GM10248 (cell line): ENCODE results near the gene EXOSC2.

Experiments used
- CTCF ChIA-PET: fragments of 300-600 bp; sonication (Branson Sonifier 250); formaldehyde crosslinking; extraction: SDS; loops from one replicate; lab custom pipeline; 2021; ENCODE audit warnings: antibody characterized with exemption; lab: Yijun Ruan, JAX
- POLR2A ChIA-PET: fragments of 350-650 bp; sonication (Branson Sonifier 250); formaldehyde crosslinking; extraction: SDS; loops from one replicate; lab custom pipeline; 2020; ENCODE audit warnings: antibody characterized with exemption; lab: Yijun Ruan, JAX
- DNase-seq: peaks from one replicate; pipeline ENCODE4 v3.0.0; 2012; ENCODE audit errors: extremely low spot score
- CTCF ChIP-seq: IDR thresholded peaks from 2 replicates; pipeline ENCODE4 v1.5.1; 2012; ENCODE audit warnings: mild to moderate bottlenecking, low read depth; ENCODE audit errors: extremely low read depth, missing control alignments, control extremely low read depth

EXOSC2 gene

DNA sequence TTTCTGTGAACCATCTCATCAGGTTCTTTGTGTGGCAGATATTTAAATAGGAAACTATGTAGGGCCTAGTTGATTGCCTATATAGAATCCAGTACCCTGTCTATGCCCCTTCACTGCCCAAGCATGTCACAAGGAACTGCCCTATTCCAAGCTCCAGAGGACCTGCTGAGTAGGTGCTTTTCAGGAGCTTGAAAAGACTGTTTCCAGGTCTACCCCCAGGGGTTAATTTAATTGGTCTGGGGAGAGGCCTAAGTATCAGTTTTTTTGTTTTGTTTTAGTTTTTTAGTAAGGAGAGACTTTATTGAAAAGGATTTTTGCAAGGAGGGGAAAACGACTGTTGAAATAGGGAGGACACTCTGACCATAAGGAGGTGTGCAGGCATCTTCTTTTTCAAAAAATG lies 43.3 kb downstream of the EXOSC2 start:
- POLR2A ChIA-PET: no interaction called here
- no peak for TF ChIP-seq CTCF
- no peak for DNase-seq
- CTCF ChIA-PET: interaction anchor here (0.7 to 0.8 kb wide), 2 partner anchors 36 to 38 kb away, joined by 3 read pairs; no protein-coding TSS in a partner anchor

DNA sequence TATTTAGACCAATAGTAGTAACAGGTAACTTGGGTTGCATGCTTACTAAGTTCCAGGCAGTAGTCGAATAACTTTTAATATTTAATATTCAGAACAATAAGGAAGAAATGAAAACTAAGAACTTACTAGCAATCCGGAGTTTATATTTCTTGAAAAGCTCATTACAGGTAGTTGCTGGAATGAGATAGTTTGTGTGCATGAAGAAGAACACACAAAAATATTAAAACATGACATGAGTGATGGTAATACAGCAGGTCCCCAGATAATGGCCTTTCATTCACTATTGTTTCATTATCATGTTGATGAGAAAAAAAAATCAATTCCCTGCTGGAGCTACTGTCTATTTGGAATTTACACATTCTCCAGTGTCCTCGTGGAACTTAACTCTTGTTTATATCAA lies 44.7 kb downstream of the EXOSC2 start:
- no peak for DNase-seq
- TF ChIP-seq CTCF: no peak
- POLR2A ChIA-PET: no interaction called here
- CTCF ChIA-PET: interaction anchor here (0.9 to 2.7 kb wide), 2 partner anchors 15 to 94 kb away, joined by 3 to 6 read pairs; no protein-coding TSS in a partner anchor

GRCh38 chr9:130739081-130739480 lies 45.5 kb downstream of the EXOSC2 start:
- CTCF ChIA-PET: interaction anchor here (0.9 to 2.7 kb wide), 3 partner anchors 16 to 93 kb away, joined by 3 to 6 read pairs (median 3); no protein-coding TSS in a partner anchor
- no peak for DNase-seq
- TF ChIP-seq CTCF: no peak
- POLR2A ChIA-PET: no interaction called here

DNA sequence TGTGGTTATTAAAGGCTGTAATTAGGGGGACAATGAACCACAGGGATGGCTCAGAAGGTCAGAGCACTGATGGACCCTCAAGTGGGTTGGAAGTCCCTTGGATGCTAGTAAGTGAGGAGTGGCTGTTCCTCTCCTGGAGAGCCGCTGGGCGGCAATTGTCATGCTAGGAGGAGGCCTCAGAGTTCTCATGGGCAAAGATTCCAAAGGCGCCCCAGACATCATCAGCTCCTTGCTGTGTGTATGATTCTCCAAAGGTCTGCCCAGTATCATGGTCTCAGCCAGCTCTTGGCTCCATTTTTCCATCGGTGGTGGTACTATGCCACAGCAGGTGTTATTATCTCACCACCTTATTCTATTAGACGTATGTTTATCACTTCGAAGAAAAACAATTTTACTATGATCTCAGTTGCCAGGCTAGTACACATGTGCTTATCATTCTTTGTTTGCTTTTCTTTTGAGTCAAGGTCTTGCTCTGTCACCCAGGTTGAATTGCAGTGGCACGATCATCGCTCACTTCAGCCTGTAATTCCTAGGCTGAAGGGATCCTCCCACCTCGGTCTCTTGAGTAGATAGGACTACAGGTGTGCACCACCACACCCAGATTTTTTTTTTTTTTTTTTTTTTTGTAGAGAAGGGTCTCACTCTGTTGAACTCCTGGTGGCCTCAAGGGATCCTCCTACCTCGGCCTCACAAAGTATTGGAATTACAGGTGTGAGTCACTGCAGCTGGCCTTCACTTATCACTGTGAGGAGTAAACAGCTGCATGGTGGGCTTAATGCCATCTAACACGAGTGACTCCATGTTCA lies 46.8 kb downstream of the EXOSC2 start:
- CTCF ChIA-PET: interaction anchor here (1.0 to 2.7 kb wide), 2 partner anchors 17 to 126 kb away, joined by 3 to 6 read pairs; no protein-coding TSS in a partner anchor
- POLR2A ChIA-PET: no interaction called here
- DNase-seq: no peak
- no peak for TF ChIP-seq CTCF

DNA sequence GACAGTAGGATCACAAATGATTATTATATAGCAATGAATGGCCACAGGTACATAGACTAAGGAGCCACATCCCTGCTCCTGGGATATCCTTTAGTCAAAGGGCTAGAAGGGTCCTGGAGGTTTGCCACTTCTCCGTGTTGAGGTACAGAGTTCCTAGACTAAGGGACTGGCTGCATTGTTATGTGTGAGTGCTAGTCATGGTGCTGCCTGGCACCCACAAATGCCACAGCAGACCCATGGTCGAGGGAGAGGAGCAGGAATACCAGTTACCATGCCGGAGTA lies 47.4 kb downstream of the EXOSC2 start:
- ChIA-PET POLR2A (no interaction called here), CTCF (interaction anchor here (1.0 kb wide), 1 partner anchor 126 kb away, joined by 3 read pairs; no protein-coding TSS in a partner anchor)
- TF ChIP-seq CTCF: no peak
- no peak for DNase-seq

DNA sequence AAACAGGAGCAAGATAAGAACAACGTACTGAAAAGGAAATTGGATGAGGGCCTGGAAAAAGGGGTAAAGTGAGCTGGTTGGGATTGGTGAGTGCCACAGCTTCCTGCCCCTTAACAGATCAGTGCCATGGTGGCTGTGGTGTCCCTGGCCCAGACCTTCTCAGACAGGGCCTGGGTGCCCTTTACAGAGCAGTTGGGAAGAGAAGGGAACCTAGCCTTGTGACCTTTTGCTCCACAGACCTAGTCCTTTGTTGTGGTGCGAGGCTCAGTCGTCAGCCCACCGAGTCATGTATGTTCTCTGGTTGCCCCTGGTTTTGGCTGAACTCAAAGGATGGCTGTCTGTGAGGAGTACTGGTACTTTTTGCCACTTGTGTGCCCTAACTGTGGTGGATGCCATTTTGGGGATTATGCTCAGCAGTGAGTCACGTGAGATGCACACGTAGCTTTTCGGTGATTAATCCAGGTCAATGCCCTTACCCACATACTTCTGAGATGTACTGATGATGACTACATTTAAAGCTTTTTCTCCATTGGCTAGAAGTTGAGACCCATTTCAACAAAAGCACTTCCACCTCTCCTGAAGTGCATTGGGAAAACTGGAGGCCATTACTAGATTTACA lies 48.4 kb downstream of the EXOSC2 start:
- CTCF ChIA-PET: interaction anchor here (1.3 kb wide), 1 partner anchor 60 kb away, joined by 3 read pairs; no protein-coding TSS in a partner anchor
- no peak for DNase-seq
- POLR2A ChIA-PET: no interaction called here
- no peak for TF ChIP-seq CTCF
